ENCODE measurements around the gene NOTUM.

NOTUM gene

DNA sequence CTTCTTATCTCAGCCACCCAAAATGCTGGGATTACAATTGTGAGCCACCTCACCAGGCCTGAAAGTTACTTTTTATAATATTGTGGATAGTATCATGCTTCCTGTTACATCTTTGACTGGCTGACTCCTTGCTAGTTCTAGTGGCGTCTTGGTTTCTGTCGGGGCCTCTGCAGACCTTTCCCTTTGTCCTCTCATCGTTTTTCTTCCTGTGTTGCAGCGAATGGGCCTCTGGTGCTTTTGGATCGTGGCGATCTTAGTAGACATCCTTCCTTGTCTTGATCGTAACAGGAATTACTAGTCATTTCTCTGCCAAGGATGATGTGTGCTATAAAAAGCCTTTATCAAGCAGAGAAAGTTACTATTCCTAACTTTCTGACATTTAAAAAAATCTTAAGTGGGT, 37.2 kb upstream of the NOTUM start:
- POLR2A ChIA-PET: no interaction called here
- TF ChIP-seq CTBP1 (IDR thresholded peaks at IDR 0.05; ENCODE audit: borderline replicate concordance) (no peak), NFRKB (IDR thresholded peaks at IDR 0.05) (no peak), ZNF384 (IDR thresholded peaks at IDR 0.05) (no peak), L3MBTL2 (conservative IDR thresholded peaks at IDR 0.05) (no peak), ARNT (IDR thresholded peaks at IDR 0.05) (no peak), FOXA1 (IDR thresholded peaks at IDR 0.05) (no peak), BHLHE40 (IDR thresholded peaks at IDR 0.05; ENCODE audit: borderline replicate concordance) (no peak), SP1 (IDR thresholded peaks at IDR 0.05) (no peak), PKNOX1 (IDR thresholded peaks at IDR 0.05) (no peak), LEF1 (IDR thresholded peaks at IDR 0.05; ENCODE audit: borderline replicate concordance) (no peak), FOXK2 (IDR thresholded peaks at IDR 0.05) (no peak), HDGF (IDR thresholded peaks at IDR 0.05; ENCODE audit: borderline replicate concordance) (no peak), FOXM1 (IDR thresholded peaks at IDR 0.05; ENCODE audit: borderline replicate concordance) (no peak), SUZ12 (IDR thresholded peaks at IDR 0.05) (no peak), ELF4 (IDR thresholded peaks at IDR 0.05) (no peak), TARDBP (IDR thresholded peaks at IDR 0.05) (no peak)
- CTCF ChIA-PET: no interaction called here
- DNase-seq (ENCODE audit: extremely low spot score): no peak

DNA sequence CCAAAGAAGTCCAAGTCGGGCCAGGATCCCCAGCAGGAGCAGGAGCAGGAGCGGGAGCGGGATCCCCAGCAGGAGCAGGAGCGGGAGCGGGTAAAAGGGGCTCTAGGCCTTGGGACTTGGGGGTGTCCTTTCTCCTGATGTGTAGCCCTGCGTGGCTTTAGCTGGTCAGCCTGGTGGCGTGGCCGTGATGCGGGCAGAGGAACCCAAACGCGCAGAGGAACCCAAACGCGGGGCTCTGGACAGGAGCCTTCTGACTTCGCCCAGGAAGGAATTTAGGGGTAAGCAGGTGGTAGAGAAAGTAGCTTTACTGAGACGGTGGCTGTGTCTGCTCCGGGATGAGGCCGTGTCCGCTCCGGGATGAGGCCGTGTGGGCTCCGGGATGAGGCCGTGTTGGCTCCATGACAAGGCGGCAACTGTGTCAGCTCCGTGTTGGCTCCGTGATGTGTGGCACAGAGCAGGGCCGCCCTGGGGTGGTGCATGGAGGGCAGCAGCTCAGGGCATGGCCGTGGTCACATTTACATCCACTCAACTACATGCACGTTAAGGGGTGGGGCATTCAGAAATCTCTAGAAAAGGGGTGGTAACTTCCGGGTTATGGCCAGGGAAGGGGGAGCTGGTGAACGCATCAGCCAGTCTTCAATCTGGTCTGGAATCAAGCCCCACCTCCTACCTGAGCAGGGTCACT, 35.9 kb upstream of the NOTUM start:
- CTCF ChIA-PET: interaction anchor here (0.6 kb wide), 1 partner anchor 16 kb away, joined by 3 read pairs; no protein-coding TSS in a partner anchor
- TF ChIP-seq ZNF384 (IDR thresholded peaks at IDR 0.05) (no peak), NFRKB (IDR thresholded peaks at IDR 0.05) (no peak), L3MBTL2 (conservative IDR thresholded peaks at IDR 0.05) (no peak)
- POLR2A ChIA-PET: interaction anchor here (0.6 kb wide), 1 partner anchor 296 kb away, joined by 3 read pairs; no protein-coding TSS in a partner anchor
- DNase-seq (ENCODE audit: extremely low spot score): no peak

DNA sequence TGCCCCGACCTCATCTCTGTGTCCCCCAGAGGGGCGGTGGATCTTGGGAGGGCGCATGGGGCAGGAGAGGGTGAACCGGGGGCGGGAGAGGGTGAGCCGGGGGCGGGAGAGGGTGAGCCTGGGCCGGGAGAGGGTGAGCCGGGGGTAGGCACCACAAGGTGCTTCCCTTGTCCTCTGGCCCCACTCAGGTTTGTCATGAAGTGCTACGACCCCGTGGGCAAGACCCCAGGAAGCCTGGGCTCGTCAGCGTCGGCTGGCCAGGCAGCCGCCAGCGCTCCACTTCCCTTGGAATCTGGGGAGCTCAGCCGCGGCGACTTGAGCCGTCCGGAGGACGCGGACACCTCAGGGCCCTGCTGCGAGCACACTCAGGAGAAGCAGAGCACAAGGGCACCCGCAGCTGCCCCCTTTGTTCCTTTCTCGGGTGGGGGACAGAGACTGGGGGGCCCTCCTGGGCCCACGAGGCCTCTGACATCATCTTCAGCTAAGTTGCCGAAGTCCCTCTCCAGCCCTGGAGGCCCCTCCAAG, 35.3 kb upstream of the NOTUM start:
- POLR2A ChIA-PET: no interaction called here

DNA sequence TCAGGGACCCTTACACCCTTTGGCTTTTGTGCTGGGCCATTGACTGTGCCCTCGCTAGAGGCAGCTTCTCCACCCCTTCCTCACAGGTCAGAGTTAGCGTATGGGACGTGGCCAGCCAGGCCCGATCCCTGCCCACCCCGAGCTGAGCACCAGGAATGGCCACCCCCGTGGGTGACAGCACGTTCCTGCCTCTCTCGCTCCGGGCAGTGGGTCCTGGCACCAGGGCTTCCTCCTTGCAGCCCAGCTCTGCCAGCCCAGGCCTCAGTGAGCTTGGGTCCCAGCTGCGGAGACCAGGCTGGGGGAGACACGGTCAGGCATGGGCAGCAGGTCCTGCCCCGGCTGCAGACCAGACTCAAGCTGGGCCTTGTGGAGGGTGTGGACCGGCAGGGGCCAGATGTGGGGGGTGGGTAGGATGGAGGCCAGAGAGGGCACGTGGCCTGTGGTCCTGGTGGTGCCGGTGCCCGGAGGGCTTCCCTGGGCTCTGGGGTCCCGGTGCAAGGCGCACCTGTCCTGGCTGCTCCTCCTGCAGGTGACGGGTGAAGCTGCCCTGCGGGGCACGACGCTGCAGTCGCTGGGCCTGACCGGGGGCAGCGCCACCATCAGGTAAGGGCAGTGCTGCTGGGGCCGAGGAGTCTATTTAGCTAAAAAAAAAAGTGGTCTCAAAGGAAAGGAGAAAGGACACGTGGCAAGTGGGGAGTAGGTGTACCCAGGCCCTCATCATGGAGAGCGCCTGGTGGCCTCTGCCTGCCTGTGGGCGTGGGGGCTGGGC, 34.7 kb upstream of the NOTUM start:
- no peak for DNase-seq (ENCODE audit: extremely low spot score)
- ChIA-PET POLR2A (no interaction called here), CTCF (no interaction called here)
- TF ChIP-seq ELF4 (IDR thresholded peaks at IDR 0.05): no peak
- no peak for TF ChIP-seq NFRKB (IDR thresholded peaks at IDR 0.05)
- no peak for TF ChIP-seq TARDBP (IDR thresholded peaks at IDR 0.05)
- no peak for TF ChIP-seq FOXA1 (IDR thresholded peaks at IDR 0.05)
- TF ChIP-seq FOXK2 (IDR thresholded peaks at IDR 0.05): no peak
- TF ChIP-seq CTBP1 (IDR thresholded peaks at IDR 0.05; ENCODE audit: borderline replicate concordance): no peak
- no peak for TF ChIP-seq LEF1 (IDR thresholded peaks at IDR 0.05; ENCODE audit: borderline replicate concordance)
- TF ChIP-seq FOXM1 (IDR thresholded peaks at IDR 0.05; ENCODE audit: borderline replicate concordance): no peak
- TF ChIP-seq PKNOX1 (IDR thresholded peaks at IDR 0.05): no peak
- TF ChIP-seq BHLHE40 (IDR thresholded peaks at IDR 0.05; ENCODE audit: borderline replicate concordance): no peak
- no peak for TF ChIP-seq L3MBTL2 (conservative IDR thresholded peaks at IDR 0.05)
- TF ChIP-seq ZNF384 (IDR thresholded peaks at IDR 0.05): no peak
- no peak for TF ChIP-seq SP1 (IDR thresholded peaks at IDR 0.05)
- TF ChIP-seq SUZ12 (IDR thresholded peaks at IDR 0.05): no peak
- TF ChIP-seq HDGF (IDR thresholded peaks at IDR 0.05; ENCODE audit: borderline replicate concordance): no peak
- TF ChIP-seq ARNT (IDR thresholded peaks at IDR 0.05): no peak

More for the DNA sequence above, 35.3 kb upstream of the NOTUM start:
- DNase-seq (ENCODE audit: extremely low spot score): no peak
- CTCF ChIA-PET: no interaction called here
- TF ChIP-seq NFRKB (IDR thresholded peaks at IDR 0.05) (no peak), PKNOX1 (IDR thresholded peaks at IDR 0.05) (no peak), TARDBP (IDR thresholded peaks at IDR 0.05) (no peak), CTBP1 (IDR thresholded peaks at IDR 0.05; ENCODE audit: borderline replicate concordance) (no peak), FOXM1 (IDR thresholded peaks at IDR 0.05; ENCODE audit: borderline replicate concordance) (no peak), BHLHE40 (IDR thresholded peaks at IDR 0.05; ENCODE audit: borderline replicate concordance) (no peak), SP1 (IDR thresholded peaks at IDR 0.05) (no peak), ARNT (IDR thresholded peaks at IDR 0.05) (no peak), HDGF (IDR thresholded peaks at IDR 0.05; ENCODE audit: borderline replicate concordance) (no peak), ZNF384 (IDR thresholded peaks at IDR 0.05) (no peak), ELF4 (IDR thresholded peaks at IDR 0.05) (no peak), FOXK2 (IDR thresholded peaks at IDR 0.05) (no peak), LEF1 (IDR thresholded peaks at IDR 0.05; ENCODE audit: borderline replicate concordance) (no peak), SUZ12 (IDR thresholded peaks at IDR 0.05) (no peak), FOXA1 (IDR thresholded peaks at IDR 0.05) (no peak), L3MBTL2 (conservative IDR thresholded peaks at IDR 0.05) (no peak)

GRCh38 chr17:81994593-81995462, 33.8 kb upstream of the NOTUM start:
- POLR2A ChIA-PET: no interaction called here

More at GRCh38 chr17:81994593-81995462, 33.8 kb upstream of the NOTUM start:
- no peak for TF ChIP-seq NFRKB (IDR thresholded peaks at IDR 0.05)
- TF ChIP-seq SUZ12 (IDR thresholded peaks at IDR 0.05): no peak
- CTCF ChIA-PET: no interaction called here
- no peak for DNase-seq (ENCODE audit: extremely low spot score)
